NCI-H128 (cell line): ENCODE results near the gene LRRC4.

Experiments used
- DNase-seq: peaks from one replicate; lab custom pipeline; 2025; ENCODE audit not compliant: unreplicated experiment; lab: John Stamatoyannopoulos, UW

Gene LRRC4

DNA sequence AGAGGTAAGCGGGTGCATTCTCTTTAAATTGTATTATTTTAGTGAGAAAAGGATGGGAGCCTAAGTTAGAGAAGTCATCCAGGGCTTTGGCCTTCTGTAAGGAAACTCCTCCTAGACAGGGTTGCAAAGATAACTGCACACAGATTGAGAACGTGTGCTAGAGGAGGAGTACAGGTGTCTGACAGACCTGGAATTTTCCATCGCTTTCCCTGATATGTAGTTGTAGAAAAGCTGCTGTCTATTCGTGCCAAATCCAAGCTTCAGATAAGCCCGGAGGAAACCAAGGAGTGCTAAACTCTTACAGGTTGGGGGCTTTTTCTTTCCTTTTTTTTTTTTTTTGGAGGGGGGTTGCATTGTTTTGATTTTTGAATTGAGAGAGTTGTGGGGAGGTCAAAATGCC lies 23.1 kb downstream of the LRRC4 start:
- DNase-seq: no peak

DNA sequence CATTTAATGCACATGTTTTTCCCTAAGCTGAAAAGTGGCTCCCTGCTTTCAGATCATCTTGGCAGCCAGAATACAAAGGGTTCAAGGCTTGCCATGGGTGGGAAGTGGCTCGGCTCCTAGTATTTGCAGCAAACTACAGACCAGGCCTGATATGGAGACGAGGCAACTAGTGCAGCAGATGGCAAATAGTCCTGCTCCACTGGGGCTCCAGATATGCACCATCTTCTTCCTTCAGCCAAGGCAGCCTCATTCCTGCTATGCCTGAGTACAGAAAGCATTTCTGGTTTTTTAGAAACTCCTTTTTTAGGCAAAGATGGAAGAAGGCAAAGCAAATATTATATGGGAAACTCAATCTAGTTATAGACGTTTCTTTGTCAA lies 23.9 kb downstream of the LRRC4 start:
- no peak for DNase-seq

DNA sequence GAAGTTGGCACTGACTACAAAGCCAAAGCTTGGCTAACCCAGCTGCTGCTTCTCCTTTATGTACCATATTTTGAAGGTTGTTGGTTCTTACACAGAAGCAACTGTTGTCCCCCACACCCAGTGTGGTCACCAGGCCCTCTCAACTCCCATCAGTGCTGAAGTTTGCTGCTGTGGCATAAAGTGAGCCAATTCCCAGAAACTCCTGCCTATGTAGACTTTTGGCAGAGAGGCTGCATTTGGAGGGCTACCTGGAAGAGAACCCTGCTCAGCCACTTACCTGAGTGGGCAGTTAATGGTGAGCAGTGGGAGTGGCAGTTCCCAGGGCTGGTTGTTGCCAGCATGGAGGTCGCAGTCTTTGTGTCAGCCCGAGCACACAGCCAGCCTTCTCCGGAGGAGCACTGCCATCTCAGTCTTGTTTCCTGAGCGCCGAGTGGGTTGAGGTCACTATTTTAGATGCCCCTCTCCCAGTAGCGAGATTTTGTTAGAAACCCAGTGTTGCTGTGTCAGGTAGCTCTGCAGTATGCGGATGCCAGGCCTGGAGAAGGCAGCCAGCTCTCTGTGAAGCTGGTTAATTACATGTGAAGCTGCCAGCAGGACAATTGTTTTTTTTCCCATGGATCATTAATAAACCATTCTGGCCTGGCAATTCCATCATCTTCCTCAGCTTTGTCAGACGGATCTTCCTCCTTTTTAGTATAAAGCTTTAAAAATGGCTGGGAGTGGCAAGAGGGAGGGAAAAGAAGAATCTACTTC lies 24.5 kb downstream of the LRRC4 start:
- no peak for DNase-seq

DNA sequence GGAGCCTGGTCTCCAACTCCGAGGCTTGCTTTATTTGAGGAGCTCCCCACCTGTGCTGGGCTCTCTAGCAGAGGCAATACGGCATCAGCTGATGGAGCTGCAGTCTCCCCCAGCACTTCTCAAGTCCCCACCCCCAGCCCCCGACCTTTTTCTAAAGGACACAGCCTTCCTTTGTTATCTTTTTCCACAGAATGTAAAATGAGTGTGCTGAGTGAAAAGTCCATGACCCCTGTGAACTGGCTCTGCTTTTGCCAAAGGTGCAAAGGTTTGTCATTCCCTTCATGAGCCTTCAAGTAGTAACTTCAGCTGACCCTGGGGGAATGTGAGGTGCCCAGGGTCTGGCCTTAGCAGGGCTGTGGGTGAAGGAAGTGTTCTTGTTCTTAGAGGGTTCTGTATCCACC lies 25.5 kb downstream of the LRRC4 start:
- DNase-seq: no peak

DNA sequence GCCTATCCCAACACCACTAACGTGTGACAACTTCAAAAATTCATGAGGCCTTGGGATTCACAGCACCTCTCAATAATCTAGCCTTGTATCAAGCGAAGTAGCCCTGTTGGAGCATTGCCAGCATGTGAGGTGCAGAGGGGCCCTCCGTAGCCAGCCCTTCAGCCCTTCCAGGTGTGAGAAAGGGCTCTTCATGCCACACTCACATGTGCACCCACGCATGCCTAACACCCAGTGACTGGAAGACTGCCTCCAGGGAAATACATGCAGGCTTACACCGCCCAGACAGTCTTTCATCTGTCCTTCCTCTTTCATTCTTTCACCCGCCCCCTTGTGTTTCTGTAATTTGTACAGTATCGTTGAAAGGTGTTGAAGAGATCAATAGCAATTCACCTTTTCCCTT lies 26.1 kb downstream of the LRRC4 start:
- DNase-seq: no peak

DNA sequence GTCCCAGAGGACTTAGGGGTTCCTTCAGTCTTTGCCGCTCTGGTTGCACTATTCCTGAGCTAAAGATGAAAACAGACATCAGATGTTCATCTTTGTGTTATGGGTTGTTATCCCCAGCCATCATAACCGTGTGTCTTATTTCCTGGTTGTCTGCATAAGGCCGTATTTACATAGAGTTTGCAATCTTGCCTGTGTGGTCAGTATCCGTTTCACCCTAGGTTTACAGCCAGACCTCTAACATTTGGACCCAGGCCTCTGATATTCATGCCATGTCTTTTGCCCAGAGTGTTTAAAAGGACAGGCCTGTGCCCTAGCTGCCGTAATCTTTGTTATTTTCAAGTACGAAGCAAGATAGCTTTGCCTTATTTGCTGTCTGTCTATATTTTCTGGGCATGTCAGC lies 26.6 kb downstream of the LRRC4 start:
- no peak for DNase-seq

DNA sequence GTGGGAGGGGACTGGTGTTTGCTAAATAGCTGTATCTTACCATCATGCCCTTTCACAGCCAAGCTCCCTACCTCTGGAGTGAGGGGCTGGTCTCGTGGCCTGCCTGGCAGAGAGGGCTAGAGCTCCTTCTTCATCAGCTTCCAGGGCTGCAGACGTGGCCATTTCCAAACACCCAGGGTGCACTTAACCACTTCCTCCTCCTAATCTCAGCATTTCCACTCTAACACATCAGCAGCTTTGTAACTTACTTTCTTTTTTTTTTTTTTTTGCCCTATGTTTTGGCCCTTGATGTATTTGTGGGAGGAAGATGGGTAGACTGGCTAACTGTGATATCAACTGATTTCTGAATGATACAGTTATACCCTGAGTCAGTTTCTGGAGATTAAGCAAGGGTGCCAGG lies 27.4 kb downstream of the LRRC4 start:
- DNase-seq: no peak

DNA sequence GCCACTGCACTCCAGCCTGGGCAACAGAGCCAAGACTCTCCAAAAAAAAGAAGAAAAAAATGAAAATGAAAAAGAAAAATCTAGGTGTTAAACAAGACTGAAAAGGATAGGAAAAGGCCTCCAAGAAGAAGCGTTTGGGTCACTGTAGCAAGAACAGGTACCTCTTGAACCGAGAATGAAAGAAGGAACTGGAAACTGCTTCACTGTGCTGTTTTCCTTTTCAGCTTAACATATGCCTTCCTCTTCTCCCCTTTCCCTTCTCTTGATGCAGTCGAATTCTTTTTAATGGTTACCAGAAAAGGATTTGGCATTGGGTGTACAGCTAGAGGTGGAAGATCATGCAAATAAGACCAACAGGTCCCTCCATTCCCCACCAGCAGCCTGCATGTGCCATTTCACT lies 28.1 kb downstream of the LRRC4 start:
- no peak for DNase-seq

DNA sequence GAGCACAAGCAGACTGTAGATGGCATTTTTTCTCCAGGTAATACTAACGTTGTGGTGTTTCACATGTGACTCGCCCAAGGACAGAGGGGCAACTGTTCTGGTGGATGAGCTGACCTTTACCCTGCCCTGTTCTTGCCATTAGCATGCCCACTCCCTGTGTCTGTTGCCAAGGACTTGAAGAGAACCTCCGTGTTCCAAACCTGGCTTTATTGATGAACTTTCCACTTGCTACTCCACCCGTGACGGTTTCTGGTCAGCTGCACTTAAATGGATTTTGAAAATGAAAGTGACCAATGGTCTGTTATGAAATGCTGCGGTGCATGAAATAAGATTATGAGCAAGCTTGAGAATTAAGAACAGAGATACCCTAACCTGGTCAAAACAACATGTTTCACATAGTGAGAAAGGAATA lies 30.4 kb downstream of the LRRC4 start:
- DNase-seq: no peak

DNA sequence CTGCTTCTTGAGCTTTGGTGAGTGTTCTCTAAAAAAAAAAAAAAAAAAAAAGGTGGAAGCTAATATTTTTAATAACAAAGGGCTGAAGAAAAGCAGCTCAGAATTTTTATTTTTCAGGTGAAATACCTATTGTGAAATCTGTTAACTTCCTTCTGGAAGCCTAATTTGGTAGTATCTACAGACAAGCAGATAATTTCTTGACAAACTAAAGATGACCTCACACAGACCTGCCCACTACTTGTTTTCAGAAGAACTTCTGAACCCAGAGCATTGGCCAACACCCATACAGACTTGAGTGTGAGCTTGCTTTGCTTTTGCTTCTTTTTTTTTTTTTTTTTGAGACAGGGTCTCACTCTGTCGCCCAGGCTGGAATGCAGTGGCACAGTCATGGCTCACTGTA lies 31.2 kb downstream of the LRRC4 start:
- DNase-seq: no peak

DNA sequence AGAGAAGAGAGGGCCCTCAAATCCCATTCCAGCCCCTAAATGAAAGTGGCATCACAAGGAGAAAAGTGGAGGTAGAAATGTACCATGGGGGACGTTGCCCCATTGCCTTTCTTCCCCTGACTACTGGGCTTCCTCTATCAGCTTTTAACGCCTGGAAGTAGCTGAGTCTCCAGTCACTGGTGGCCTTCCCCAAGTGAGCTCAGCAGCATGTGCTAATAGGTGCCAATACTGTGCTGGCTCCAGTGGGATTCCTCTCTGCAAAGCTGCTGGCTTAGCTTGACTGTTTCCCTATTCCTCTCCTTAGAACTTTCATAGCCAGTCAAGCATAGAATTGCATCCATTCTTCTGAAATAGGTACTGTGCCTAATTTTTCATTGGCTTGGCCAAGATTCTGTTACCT lies 32.6 kb downstream of the LRRC4 start:
- DNase-seq: no peak

DNA sequence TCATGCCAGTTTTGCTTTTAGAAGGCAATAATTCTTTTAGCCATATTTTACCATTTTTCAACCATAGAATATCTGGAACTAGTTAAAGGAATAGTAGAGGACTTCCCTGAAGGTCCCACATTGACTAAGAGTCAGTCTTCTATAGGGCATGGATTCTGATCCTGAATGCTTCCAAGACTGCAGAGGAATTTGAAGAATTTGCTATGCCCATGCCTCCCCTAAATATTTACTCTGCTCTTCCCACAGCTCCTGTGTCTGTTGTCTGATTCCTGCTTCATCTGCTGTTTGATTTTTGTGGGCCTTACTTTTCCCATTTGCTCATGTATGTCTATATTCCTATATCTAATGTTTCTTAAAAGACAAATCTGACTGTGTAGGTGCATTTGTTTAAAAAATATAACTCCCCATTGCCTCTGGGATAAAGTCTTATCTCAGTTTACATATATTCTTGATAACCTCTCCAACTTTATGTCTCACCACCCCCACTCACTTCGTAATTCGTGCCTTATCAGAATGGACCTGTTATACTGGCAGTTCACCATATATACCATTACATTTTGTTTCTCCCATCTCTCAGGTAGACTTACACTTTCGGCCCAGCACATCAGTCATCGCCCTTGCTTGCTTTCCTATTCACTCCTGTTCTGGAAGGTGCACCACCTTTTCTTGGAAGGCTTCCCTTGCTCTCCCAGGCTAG lies 33.9 kb downstream of the LRRC4 start:
- DNase-seq: no peak

DNA sequence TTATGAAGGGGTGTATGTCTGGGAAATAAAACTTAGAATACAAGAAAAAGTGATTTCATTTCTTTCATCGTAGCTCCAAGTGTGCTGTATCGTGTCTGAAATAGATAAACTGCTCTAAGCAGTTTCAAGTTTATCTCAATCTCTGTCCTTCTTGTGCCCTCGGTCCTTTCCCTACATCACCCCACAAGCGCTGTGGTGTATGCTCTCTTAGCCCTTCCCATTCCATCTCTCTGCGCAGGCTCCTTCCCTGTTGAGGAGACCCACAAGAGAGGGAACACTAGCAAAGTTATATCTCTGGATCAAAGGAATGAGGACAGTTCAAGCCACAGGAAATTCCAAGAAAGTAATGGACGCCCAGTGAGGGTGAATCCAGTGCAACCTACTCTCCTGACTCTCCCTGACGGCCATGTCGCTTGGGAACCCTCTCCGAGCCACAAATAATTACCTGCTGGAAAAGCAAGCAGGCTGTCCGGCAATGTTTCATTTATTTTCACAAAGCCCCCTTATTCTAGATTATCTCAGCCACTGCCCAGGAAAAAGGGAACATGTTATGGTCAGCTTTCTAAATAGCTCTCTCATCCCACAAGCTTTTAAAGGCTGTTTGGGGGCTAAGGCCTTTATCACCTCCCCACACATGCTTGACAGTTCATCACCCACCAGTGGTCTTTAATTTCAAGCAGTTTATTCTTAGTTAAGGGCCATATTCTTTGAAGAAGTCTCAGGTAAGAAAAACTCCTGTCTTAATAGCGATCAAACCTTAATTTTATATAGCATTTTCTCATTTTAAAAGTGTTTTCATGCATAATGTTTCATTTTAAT lies 34.8 kb downstream of the LRRC4 start:
- no peak for DNase-seq

DNA sequence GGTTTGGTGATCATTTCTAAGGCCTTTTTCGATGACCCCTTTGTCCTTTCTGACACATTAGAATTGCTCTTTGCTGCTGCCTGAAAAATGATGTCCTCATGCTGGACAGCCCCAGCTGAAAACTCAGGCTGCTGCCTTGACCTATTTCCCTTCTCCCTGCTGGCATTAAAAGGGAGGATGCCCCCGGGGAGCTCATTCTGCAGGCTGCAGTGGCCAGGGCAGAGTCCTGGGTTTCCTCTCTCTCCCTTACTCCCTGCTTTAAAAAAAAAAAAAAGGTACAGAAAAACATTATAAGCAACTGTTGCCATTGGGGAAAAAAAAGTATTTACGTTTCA lies 35.4 kb downstream of the LRRC4 start:
- no peak for DNase-seq

DNA sequence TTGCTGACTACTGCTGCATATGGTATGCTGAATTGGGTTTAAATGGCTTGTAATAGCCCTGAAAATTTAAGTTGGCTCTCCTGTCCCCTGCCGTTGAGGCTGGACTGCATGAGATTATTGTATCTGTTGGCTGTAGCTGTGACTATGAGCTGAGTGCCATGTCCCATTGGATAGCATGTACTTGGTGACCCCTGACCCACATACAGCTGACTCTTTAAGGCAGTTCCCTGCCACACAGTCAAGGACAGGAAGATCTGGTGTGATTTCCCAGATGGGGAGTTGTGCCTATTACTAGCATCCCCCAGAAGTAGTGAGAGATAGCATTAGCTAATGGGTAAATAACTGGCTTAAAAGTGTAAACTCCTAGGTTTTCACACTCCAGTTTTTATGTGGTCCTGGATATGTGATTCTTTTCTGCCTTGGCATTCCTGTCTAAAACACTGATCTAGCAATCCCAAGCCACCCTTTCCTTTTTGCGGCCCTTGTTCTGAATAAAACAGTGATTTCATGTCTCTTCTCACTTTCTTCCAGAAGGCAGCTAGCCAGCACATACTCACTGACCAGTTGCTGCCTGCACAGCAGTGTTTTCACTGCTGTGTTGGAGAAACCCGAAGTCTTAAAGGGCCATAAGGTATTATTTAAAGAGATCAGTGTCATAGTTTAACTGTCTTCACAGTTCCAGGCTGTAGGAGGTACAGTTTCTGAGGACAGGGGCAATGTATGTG lies 35.9 kb downstream of the LRRC4 start:
- no peak for DNase-seq

DNA sequence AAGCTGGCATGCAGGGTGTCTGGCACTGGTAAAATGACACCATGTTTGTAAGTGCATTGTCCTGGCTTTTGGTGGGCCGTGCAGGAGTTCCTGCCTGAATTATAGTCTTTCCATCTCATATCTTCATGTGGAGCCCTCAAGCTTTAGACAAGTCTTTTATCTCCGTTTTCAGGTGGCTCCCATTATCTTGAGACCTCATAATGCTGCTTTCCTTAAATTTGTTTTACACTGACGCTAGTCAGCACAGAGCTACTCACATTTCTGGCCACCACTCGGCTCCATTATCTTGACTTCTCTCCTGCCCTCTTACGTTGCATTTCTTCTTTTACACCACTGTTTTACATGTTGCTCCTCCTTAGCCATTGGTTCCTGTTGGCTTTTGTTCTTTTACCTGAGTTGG lies 37.2 kb downstream of the LRRC4 start:
- no peak for DNase-seq

DNA sequence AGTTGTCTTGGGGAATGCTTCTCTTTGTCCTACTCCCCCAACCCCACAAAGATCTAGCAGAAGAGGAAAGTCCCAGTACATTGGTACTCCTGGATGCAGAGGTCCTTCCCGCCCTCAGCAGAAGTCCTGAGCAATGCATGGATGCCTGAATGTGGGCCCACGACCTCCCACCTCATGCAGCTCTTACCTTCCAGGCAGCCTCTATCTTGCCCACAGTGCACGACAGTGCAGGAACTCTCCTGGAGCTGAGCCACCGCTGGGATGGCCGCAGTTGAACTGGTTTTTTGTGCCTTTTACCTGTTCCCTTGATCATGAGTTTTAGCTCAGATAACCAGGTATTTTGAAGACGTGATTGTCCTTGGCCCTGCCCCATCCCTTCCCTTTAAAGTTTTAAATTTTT lies 37.9 kb downstream of the LRRC4 start:
- DNase-seq: no peak

DNA sequence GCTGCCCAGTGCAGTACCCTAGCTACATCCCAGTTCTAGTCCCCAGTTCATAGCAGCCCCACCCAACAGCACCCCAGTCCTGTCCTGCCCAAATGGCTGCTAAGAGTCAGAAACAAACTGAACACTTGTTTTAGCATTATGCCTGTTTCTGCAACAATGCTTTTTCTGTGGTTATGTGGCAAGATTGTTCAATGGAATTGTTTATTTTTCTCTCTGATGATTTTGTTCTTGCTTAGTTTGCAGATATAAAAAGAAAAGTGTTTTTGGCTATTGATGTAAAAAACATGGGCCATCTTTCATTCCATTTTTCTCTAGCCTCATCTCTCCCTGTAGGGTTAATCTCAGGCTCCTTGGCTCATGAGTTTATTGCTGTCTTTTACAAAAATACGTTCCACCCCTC lies 42.5 kb downstream of the LRRC4 start:
- no peak for DNase-seq

DNA sequence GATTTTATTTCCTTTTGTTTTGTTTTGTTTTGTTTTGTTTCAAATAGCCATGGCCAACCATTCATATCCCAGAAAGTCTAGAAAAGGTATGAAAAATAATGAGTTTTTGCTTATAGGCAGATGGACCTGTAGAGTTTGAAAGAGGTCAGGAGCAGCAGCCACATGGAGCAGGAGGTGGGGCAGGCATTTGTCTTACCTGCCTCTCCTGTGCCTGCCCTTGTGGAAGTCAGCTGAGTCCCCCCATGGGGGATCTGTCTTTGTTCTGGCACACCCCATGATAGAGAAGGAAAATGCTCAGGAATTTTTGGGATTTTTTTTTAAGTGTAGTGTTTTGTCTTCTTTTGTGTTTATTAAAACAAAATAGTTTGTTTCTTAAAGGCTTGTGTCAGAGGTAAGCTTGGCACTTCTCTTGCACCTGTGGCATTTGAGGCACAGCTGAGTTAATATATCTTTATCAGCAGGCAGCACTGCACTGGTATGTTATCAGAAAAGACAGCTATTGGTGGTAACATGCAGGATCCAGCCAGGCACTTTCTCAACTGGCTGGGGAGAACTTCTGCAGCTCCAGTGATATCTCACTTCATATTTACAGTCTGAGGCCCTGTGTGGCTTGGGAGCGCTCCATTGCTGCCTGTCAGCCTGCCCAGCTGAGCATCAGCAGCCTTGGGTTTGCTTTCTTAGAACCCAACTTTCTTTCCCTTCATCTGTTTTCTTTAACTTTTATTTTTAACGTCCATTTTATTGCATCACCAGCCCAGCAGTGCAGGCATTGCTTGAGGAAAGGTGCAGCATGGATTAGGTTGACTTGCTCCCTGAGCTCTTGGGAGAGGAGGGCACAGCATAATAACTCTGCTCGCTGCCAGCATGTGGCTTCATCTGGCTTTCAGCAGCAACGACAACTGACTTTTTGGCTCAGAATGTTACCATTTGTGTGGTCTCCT lies 44.4 kb downstream of the LRRC4 start:
- DNase-seq: no peak

DNA sequence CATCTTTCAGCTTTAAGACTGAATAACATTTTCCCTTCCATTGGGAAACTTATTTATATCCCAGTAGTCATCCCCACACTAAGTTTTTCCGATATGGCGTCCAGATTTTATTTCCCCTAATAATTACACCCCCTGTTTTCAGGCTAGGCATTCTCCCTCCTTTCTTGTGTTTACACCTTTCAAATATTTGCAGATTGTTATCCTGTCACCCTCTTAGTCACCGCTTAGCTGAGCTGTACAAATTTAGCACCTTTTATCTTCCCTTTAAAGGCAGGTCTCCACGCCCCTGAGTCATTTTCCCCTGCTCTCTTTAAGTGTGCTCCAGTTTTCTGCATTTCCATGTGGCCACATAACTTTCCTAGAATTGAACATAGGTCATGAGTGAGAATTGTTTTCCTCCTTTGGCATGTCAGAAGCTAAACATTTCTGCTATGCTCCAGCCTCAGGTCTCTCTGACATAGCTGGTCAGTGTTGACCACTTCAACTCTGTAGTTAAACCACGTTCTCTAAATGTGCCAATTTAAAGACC lies 47.4 kb downstream of the LRRC4 start:
- no peak for DNase-seq
